H9 (cell line): ENCODE results near the gene HOXA2. TPM values are rescaled to one million over a fixed set of nuclear protein-coding genes. Genes with fewer than 3 reads are reported as not detected.

Source experiments
- DNase-seq: peaks from one replicate; pipeline ENCODE4 v3.0.0-alpha.2; 2017
- H2AFZ ChIP-seq: one replicate; pipeline ENCODE4 v1.6.1; 2013; ENCODE audit warnings: mild to moderate bottlenecking, low read length, control low read depth, moderate library complexity
- H2AK5ac ChIP-seq: 2 replicates; pipeline ENCODE4 v1.6.1; 2013; ENCODE audit warnings: low read length, control low read depth, mixed read lengths; ENCODE audit not compliant: insufficient read length
- H2BK120ac ChIP-seq: one replicate; pipeline ENCODE4 v1.6.1; 2013; ENCODE audit warnings: low read depth, mild to moderate bottlenecking, low read length, control low read depth, inconsistent platforms; ENCODE audit not compliant: poor library complexity, severe bottlenecking
- H2BK12ac ChIP-seq: 2 replicates; pipeline ENCODE4 v1.6.1; 2013; ENCODE audit warnings: low read length, control low read depth, mixed read lengths, low read depth; ENCODE audit not compliant: insufficient read length
- H2BK15ac ChIP-seq: 2 replicates; pipeline ENCODE4 v1.6.1; 2013; ENCODE audit warnings: low read depth, low read length, control low read depth
- H2BK20ac ChIP-seq: one replicate; pipeline ENCODE4 v1.6.1; 2013; ENCODE audit warnings: low read depth, mild to moderate bottlenecking, low read length, control low read depth, inconsistent platforms; ENCODE audit not compliant: poor library complexity, severe bottlenecking
- H2BK5ac ChIP-seq: 2 replicates; pipeline ENCODE4 v1.6.1; 2013; ENCODE audit warnings: low read length, control low read depth, mixed read lengths; ENCODE audit not compliant: insufficient read length
- H3K14ac ChIP-seq: 2 replicates; pipeline ENCODE4 v1.6.1; 2013; ENCODE audit warnings: low read length, control low read depth; ENCODE audit not compliant: insufficient read depth
- H3K18ac ChIP-seq: 2 replicates; pipeline ENCODE4 v1.6.1; 2013; ENCODE audit warnings: low read depth, mild to moderate bottlenecking, mixed read lengths, low read length, control low read depth; ENCODE audit not compliant: insufficient read length
- H3K23ac ChIP-seq: 2 replicates; pipeline ENCODE4 v1.6.1; 2013; ENCODE audit warnings: low read length, control low read depth, mixed read lengths, low read depth; ENCODE audit not compliant: insufficient read length
- H3K23me2 ChIP-seq: 2 replicates; pipeline ENCODE4 v1.6.1; 2013; ENCODE audit warnings: low read depth, mild to moderate bottlenecking, mixed read lengths, low read length, control low read depth; ENCODE audit not compliant: insufficient read length, poor library complexity, severe bottlenecking
- H3K27ac ChIP-seq: 2 replicates; pipeline ENCODE4 v1.5.1; 2013; ENCODE audit warnings: low read length, control low read depth, mixed read lengths, low read depth; ENCODE audit not compliant: insufficient read length
- H3K27me3 ChIP-seq: 2 replicates; pipeline ENCODE4 v1.6.1; 2013; ENCODE audit warnings: low read length, control low read depth, inconsistent platforms; ENCODE audit not compliant: insufficient read depth
- H3K4ac ChIP-seq: 2 replicates; pipeline ENCODE4 v1.6.1; 2013; ENCODE audit warnings: low read depth, mild to moderate bottlenecking, control low read depth, inconsistent platforms, low read length, moderate library complexity
- H3K4me1 ChIP-seq: 2 replicates; pipeline ENCODE4 v1.6.1; 2013; ENCODE audit warnings: low read length, control low read depth, inconsistent platforms; ENCODE audit not compliant: insufficient read depth
- H3K4me2 ChIP-seq: 2 replicates; pipeline ENCODE4 v1.6.1; 2013; ENCODE audit warnings: low read length, control low read depth, mixed read lengths; ENCODE audit not compliant: insufficient read length, insufficient read depth
- H3K56ac ChIP-seq: 2 replicates; pipeline ENCODE4 v1.6.1; 2013; ENCODE audit warnings: low read depth, mild to moderate bottlenecking, mixed read lengths, low read length, control low read depth; ENCODE audit not compliant: insufficient read length
- H3K79me1 ChIP-seq: 2 replicates; pipeline ENCODE4 v1.6.1; 2013; ENCODE audit warnings: low read depth, mild to moderate bottlenecking, moderate library complexity, low read length, control low read depth, inconsistent platforms; ENCODE audit not compliant: insufficient read depth, poor library complexity, severe bottlenecking
- H3K79me2 ChIP-seq: 2 replicates; pipeline ENCODE4 v1.6.1; 2013; ENCODE audit warnings: low read length, control low read depth, inconsistent platforms; ENCODE audit not compliant: insufficient read depth
- H3K9ac ChIP-seq: 2 replicates; pipeline ENCODE4 v1.6.1; 2013; ENCODE audit warnings: low read length, control low read depth, mixed read lengths; ENCODE audit not compliant: insufficient read length; ENCODE audit errors: extremely low read depth
- H3K9me3 ChIP-seq: one replicate; pipeline ENCODE4 v1.6.1; 2013; ENCODE audit warnings: low read depth, low read length, inconsistent platforms; ENCODE audit not compliant: control insufficient read depth
- H3T11ph ChIP-seq: one replicate; pipeline ENCODE4 v1.6.1; 2013; ENCODE audit warnings: mild to moderate bottlenecking, low read length, control low read depth, inconsistent platforms
- H4K20me1 ChIP-seq: one replicate; pipeline ENCODE4 v1.6.1; 2013; ENCODE audit not compliant: control insufficient read depth, insufficient read length, insufficient read depth
- H4K5ac ChIP-seq: 2 replicates; pipeline ENCODE4 v1.6.1; 2013; ENCODE audit warnings: low read depth, mild to moderate bottlenecking, mixed read lengths, low read length, control low read depth; ENCODE audit not compliant: insufficient read length
- H4K8ac ChIP-seq: replicated peaks from 2 replicates; pipeline ENCODE4 v1.6.1; 2013; ENCODE audit warnings: low read length, control low read depth, mixed read lengths, low read depth; ENCODE audit not compliant: insufficient read length
- H4K91ac ChIP-seq: 2 replicates; pipeline ENCODE4 v1.6.1; 2013; ENCODE audit warnings: low read depth, mild to moderate bottlenecking, moderate library complexity, mixed read lengths, low read length, control low read depth; ENCODE audit not compliant: insufficient read length
- H3K27ac Mint-ChIP-seq, 3 experiments: 2 replicates in 2 of 3; 3 replicates in 1 of 3; pipeline ENCODE4 v1.8.0; 2020 to 2021; ENCODE audit warnings: mixed read lengths in 3 of 3, mild to moderate bottlenecking in 1 of 3, moderate library complexity in 1 of 3
- H3K27me3 Mint-ChIP-seq: 2 replicates; pipeline ENCODE4 v1.8.0; 2021; ENCODE audit warnings: low read depth, mild to moderate bottlenecking, moderate library complexity, mixed read lengths
- H3K36me3 Mint-ChIP-seq, 3 experiments: 2 replicates in 2 of 3; 3 replicates in 1 of 3; pipeline ENCODE4 v1.8.0; 2020 to 2021; ENCODE audit warnings: low read depth in 3 of 3, mixed read lengths in 3 of 3; ENCODE audit not compliant: insufficient read depth in 1 of 3
- H3K4me1 Mint-ChIP-seq, 2 experiments: 2 replicates each; pipeline ENCODE4 v1.8.0; 2020; ENCODE audit warnings: mixed read lengths in 2 of 2
- H3K4me3 Mint-ChIP-seq, 2 experiments: 2 replicates in 1 of 2; 3 replicates in 1 of 2; pipeline ENCODE4 v1.8.0; 2020 to 2021; ENCODE audit warnings: mild to moderate bottlenecking in 2 of 2, mixed read lengths in 2 of 2, moderate library complexity in 1 of 2
- H3K9me3 Mint-ChIP-seq, 2 experiments: 2 replicates in 1 of 2; 3 replicates in 1 of 2; pipeline ENCODE4 v1.8.0; 2020; ENCODE audit warnings: mild to moderate bottlenecking in 2 of 2, mixed read lengths in 2 of 2, moderate library complexity in 1 of 2
- WGBS: extraction: QIAGEN DNeasy Blood & Tissue Kit; methylation state at CpG from one replicate; pipeline ENCODE4 v1.1.7; 2013; ENCODE audit warnings: missing lambda C conversion rate, low lambda C conversion rate, mixed read lengths; ENCODE audit not compliant: insufficient read length; ENCODE audit errors: extremely low coverage; 5-methylcytosine and 5-hydroxymethylcytosine counted together
- total RNA-seq: library from RNA; stranded (reverse); gene quantifications from 2 replicates; pipeline ENCODE4 v1.2.1, GENCODE V29; 2021
- TF ChIP-seq, protein P1 (sequence below): fragments of 200-600 bp; sonication (generic); conservative IDR thresholded peaks from 3 replicates; pipeline ENCODE4 v1.8.0; 2021; ENCODE audit warnings: antibody characterized with exemption, mild to moderate bottlenecking

The HOXA2 gene
- total RNA-seq, 1 experiment from 2014 or later = not detected

DNA sequence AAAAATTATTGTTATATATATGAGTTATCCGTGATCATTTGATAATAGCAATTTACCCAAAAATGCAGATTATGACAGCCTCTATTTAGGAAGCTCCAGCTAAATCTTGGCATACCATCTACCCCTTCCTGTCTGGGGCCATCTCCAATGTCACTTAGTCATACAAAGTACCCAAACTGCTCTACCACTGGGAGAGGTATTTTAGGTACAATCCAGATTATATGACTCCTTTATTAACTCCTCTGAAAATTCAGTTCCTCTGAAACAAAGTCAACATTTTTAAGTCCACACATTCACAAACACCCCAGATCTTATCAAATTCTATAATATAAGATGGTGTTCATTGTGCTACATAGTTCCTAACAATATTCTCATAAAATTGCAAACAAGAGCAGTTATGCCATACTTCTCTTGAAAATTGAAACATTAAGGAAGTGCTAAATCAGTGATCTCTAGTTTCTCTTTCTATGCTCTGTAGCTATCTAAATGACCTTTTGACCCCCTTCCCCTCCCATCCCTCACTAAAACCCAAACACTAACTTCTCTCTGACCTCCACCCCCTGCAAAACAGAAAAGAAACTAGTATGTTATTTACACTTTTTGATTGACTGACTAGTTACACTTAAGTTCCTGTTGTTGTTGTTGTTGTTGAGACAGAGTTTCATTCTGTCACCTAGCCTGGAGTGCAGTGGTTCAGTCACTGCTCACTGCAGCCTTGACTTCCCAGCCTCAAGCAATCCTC, 23.1 kb downstream of the HOXA2 start:
- no peak overlapping the region for H2BK20ac ChIP-seq
- H3K79me2 ChIP-seq = no peaks in the 10 kb centered on the region
- no peak overlapping the region for H3K4ac ChIP-seq
- no peaks in the 10 kb centered on the region for H3K4me1 ChIP-seq
- H3K27ac ChIP-seq = no peak overlapping the region
- H3K18ac ChIP-seq = no peak overlapping the region
- H4K91ac ChIP-seq = no peak overlapping the region
- no peak overlapping the region for H3K4me2 ChIP-seq
- no peaks in the 10 kb centered on the region for H3K9me3 ChIP-seq
- no peak overlapping the region for H4K5ac ChIP-seq
- no peaks in the 10 kb centered on the region for H4K20me1 ChIP-seq
- H3K27ac Mint-ChIP-seq = no peak overlapping the region
- DNase-seq = no peak
- no peak overlapping the region for H2BK5ac ChIP-seq
- H3K27me3 Mint-ChIP-seq = peaks cover 26% of the 10 kb centered on the region
- no peaks in the 10 kb centered on the region for H3K23me2 ChIP-seq
- no peaks in the 10 kb centered on the region for H3K36me3 Mint-ChIP-seq
- H3K27me3 ChIP-seq = no peaks in the 10 kb centered on the region; the same call in 1 of the 2 replicates
- no CpG with 5 or more reads among the region's 1 CpG for WGBS
- H3K9ac ChIP-seq = no peak overlapping the region
- H2BK120ac ChIP-seq = no peak overlapping the region
- H3K4me3 Mint-ChIP-seq = no peak overlapping the region
- no peak overlapping the region for H3K56ac ChIP-seq
- no peak overlapping the region for H2BK15ac ChIP-seq
- TF ChIP-seq, protein P1, sequence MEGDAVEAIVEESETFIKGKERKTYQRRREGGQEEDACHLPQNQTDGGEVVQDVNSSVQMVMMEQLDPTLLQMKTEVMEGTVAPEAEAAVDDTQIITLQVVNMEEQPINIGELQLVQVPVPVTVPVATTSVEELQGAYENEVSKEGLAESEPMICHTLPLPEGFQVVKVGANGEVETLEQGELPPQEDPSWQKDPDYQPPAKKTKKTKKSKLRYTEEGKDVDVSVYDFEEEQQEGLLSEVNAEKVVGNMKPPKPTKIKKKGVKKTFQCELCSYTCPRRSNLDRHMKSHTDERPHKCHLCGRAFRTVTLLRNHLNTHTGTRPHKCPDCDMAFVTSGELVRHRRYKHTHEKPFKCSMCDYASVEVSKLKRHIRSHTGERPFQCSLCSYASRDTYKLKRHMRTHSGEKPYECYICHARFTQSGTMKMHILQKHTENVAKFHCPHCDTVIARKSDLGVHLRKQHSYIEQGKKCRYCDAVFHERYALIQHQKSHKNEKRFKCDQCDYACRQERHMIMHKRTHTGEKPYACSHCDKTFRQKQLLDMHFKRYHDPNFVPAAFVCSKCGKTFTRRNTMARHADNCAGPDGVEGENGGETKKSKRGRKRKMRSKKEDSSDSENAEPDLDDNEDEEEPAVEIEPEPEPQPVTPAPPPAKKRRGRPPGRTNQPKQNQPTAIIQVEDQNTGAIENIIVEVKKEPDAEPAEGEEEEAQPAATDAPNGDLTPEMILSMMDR = no peak
- H3K79me1 ChIP-seq = no peaks in the 10 kb centered on the region
- peaks cover 8% of the 10 kb centered on the region in 2 experiments for H3K4me1 Mint-ChIP-seq
- no peak overlapping the region for H4K8ac ChIP-seq
- H2AFZ ChIP-seq = no peak overlapping the region
- H2AK5ac ChIP-seq = no peak overlapping the region
- H3K9me3 Mint-ChIP-seq = peaks cover 0 to 2% of the 10 kb centered on the region in 2 experiments; a peak in 1 of 5 replicates
- no peak overlapping the region for H3T11ph ChIP-seq
- no peak overlapping the region for H3K14ac ChIP-seq
- H2BK12ac ChIP-seq = no peak overlapping the region
- H3K23ac ChIP-seq = no peak overlapping the region
